Fibroblast of mammary gland (primary cell): Measurements from ENCODE around the gene DOK6.

Experiments used
- DNase-seq: peaks from one replicate; pipeline ENCODE4 v3.0.0-alpha.2; 2010; ENCODE audit warnings: low read depth
- H3K4me3 ChIP-seq: 2 replicates; pipeline ENCODE4 v1.5.1; 2011; ENCODE audit warnings: low read depth, mild to moderate bottlenecking, low read length, moderate library complexity; ENCODE audit not compliant: control insufficient read depth
- CTCF ChIP-seq: conservative IDR thresholded peaks from 2 replicates; pipeline ENCODE4 v1.5.1; 2011; ENCODE audit warnings: low read depth, low read length, inconsistent platforms; ENCODE audit not compliant: control insufficient read depth, insufficient read depth

The DOK6 gene

GRCh38 chr18:69528435-69528834 lies 127.7 kb downstream of the DOK6 start:
- H3K4me3 ChIP-seq = no peak overlapping the region
- TF ChIP-seq CTCF = no peak
- peak; percentile 54 for DNase-seq

DNA sequence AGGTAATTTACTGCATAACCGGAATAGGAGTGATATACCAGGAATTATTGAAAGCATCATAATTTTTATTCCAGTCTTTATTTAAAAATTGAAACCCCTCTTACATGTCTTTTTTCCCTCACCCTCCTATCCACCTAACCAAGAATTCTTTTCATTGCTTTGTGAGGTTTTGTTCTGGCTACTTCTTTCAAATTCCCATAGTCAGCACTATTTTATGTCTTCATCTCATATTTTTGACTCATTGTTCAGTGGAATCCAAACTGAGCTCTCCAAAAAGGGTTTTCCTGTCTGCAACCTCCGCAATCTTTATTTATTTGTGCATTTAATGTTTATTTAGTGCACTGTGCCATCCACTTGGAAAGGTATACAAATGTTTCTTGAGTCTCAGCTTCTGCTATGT lies 128.5 kb downstream of the DOK6 start:
- TF ChIP-seq CTCF = no peak
- no peak overlapping the region for H3K4me3 ChIP-seq
- DNase-seq = no peak

GRCh38 chr18:69531973-69532372 lies 131.3 kb downstream of the DOK6 start:
- DNase-seq = no peak
- TF ChIP-seq CTCF = no peak
- H3K4me3 ChIP-seq = no peak overlapping the region

DNA sequence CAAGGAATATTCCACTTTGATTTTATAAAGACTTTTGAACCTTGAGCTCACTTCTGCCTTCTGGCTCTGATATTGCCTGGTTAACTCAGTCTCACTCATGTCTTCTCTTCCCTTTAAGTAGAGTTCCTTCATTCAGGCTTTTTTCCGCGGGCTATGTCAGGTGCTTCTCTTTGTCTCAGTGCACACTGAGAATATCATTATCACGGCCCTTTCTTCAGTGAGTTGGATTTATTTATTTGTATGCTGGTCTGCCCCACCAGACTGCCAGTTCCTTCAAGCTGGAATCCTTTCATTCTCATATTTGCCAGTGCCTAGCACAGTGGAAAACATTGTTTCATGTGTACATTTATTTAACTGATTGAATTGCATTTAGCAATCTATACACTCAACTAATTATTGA lies 136.5 kb downstream of the DOK6 start:
- TF ChIP-seq CTCF = no peak
- DNase-seq = no peak
- no peak overlapping the region for H3K4me3 ChIP-seq

GRCh38 chr18:69538849-69539248 lies 138.2 kb downstream of the DOK6 start:
- no peak for DNase-seq
- no peak for TF ChIP-seq CTCF
- no peak overlapping the region for H3K4me3 ChIP-seq

DNA sequence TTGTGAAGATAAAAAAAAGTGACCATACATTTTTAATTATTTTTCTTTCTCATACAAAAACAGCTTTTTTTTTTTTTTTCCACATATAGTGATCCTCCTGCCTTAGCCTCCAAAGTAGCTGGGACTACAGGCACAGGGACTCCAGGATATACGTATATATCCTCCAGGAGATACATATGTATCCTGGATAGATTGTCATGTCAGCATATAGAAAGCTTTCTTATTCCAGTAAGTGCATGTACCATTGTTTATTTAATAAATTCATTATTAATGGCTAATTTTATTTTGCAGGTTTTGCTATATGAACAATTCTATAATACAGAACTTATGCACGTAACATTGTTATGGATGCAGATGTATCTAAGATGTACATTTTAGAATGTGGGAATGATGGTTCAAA lies 138.7 kb downstream of the DOK6 start:
- no peak overlapping the region for H3K4me3 ChIP-seq
- no peak for DNase-seq
- no peak for TF ChIP-seq CTCF

DNA sequence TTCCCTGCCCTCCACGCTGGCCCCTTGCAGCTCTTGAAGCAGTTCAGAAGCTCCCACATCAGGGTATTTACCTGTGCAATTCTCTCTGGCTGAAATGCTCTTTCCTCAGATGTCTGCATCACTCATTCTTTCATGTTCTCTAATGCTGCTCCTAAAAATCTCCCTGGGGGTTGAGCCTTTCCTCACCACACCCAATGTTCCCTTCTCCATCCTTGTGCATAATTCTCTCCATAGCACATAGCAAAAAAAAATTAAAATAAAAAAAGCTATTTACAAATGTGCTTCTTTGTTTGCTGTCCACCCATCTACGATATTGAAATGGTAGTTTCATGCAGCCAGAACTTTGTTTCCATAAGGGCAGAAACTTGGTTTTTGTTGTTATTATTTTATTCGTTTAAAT lies 155.5 kb downstream of the DOK6 start:
- TF ChIP-seq CTCF = no peak
- no peak overlapping the region for H3K4me3 ChIP-seq
- no peak for DNase-seq
